Measurements from ENCODE around the gene TAMALIN. TPM values are rescaled to one million over a fixed set of nuclear protein-coding genes. Genes with fewer than 3 reads are reported as not detected.

TAMALIN gene
- total and polyA plus RNA-seq, 10 donors: 25.5 to 141 (median 45.2) TPM

DNA sequence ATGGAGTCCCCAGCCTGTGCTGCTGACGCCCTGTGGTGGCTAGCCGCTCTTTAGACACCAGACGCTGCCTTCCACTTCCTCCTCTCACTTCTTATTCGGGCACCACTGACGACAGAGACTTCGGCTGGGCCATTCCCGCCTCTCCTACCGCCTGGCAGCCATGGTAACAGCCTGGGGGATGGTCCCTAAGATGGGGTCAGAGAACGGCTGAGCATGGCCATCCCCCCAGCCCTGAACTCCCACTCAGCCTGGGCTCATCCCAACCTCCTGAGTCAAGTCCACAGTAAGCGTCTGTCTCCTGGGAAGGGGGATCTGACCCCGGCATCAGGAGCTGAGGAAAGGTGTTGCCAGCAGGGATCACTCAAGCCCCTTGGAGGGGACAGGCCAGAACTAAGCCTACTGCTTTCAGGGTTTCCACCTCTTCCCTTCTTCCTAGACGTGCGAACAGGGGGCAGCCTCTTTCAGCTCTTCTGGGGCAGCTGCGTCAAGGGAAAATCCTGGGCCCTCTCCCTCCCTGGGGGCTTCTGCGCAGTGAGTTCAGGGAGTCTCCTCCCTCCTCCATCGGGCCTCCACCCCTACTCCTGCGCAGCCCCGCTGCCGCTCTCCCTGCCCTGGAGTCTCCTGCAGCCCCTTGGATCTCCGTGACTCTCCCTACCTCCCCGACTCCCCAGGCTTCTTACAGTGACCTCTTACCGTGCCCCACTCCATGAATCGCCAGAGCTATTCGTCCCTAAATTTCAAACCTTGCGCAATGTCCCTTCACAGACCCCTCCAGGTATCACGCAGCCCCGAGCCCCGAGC lies 643 bp upstream of the TAMALIN start:
- TF ChIP-seq POLR2AphosphoS5 (IDR thresholded peaks at IDR 0.05): peak; percentile 80 to 91 (median 82)
- TF ChIP-seq, protein P1, sequence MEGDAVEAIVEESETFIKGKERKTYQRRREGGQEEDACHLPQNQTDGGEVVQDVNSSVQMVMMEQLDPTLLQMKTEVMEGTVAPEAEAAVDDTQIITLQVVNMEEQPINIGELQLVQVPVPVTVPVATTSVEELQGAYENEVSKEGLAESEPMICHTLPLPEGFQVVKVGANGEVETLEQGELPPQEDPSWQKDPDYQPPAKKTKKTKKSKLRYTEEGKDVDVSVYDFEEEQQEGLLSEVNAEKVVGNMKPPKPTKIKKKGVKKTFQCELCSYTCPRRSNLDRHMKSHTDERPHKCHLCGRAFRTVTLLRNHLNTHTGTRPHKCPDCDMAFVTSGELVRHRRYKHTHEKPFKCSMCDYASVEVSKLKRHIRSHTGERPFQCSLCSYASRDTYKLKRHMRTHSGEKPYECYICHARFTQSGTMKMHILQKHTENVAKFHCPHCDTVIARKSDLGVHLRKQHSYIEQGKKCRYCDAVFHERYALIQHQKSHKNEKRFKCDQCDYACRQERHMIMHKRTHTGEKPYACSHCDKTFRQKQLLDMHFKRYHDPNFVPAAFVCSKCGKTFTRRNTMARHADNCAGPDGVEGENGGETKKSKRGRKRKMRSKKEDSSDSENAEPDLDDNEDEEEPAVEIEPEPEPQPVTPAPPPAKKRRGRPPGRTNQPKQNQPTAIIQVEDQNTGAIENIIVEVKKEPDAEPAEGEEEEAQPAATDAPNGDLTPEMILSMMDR (IDR thresholded peaks at IDR 0.05 in 8 of 11, conservative IDR thresholded peaks at IDR 0.05 in 3 of 11): no peak
- peak overlapping the region; percentile 60 to 93 (median 72) for H3K4me3 ChIP-seq
- H3K9me3 ChIP-seq: no peaks in the 10 kb centered on the region
- peak overlapping the region in 6 of 8 donors; percentile 85 to 97 (median 92) for H3K27ac ChIP-seq
- WGBS, 5 donors: 16 to 26% (median 23%) methylated on average over 19 to 28 of the region's 28 CpGs
- intact Hi-C loops (cut with DNase I; ENCODE audit: low total_unique reads): no loop called here
- H3K27me3 ChIP-seq (replicated peaks in 1 of 7): peaks cover 0 to 28% (median 5%) of the 10 kb centered on the region in 7 donors
- H3K36me3 ChIP-seq: peaks cover 0 to 26% (median 5%) of the 10 kb centered on the region in 6 donors
- DNase-seq: peak; percentile 93
- H3K4me1 ChIP-seq: peaks cover 17 to 73% (median 58%) of the 10 kb centered on the region in 6 donors

DNA sequence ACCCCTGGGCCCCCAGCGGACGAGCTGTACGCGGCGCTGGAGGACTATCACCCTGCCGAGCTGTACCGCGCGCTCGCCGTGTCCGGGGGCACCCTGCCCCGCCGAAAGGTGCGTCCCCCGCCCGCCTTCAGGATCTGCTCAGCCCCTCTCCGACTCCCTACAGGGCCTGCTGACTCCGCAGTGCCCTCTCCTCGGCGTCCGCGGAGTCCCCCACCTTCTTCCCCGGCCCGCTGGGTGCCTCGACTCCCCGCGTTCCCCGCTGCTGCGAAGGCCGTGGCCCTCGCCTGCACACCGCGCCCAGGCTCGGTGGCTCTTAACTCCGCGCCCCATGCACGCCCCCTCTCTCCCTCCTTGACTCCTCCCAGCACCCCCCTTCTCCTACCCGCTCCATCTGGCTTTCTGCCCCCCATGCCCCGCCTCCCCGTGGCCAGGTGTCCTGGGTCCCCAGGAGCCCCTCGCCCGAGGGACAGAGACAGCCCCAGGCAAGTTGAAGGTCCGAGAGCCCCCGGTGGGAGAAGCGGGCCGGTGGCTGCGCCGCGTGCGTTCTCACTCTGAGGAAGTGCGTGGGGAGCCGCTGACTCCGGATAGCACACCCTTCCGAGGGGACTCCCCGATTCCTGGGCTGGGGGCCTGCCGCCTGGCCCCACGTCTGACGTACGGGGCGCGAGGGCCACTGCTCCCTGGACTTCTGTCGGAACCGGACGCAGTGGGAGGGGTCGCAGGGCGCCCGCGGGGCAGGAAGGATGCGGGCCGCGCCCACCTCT lies 594 bp downstream of the TAMALIN start:
- Histone ChIP-seq H3K27ac (peak overlapping the region; percentile 84 to 97 (median 91)), H3K4me3 (peak overlapping the region; percentile 60 to 93 (median 72)), H3K27me3 (replicated peaks in 1 of 7) (peaks cover 0 to 28% (median 5%) of the 10 kb centered on the region in 7 donors), H3K36me3 (peaks cover 0 to 39% (median 16%) of the 10 kb centered on the region in 6 donors), H3K9me3 (no peaks in the 10 kb centered on the region), H3K4me1 (peaks cover 20 to 85% (median 65%) of the 10 kb centered on the region in 6 donors)
- WGBS, 5 donors: 1 to 2% (median 1%) methylated on average over 28 to 72 of the region's 72 CpGs
- DNase-seq: peak; percentile 95
- intact Hi-C loops (cut with DNase I; ENCODE audit: low total_unique reads): no loop called here
- TF ChIP-seq, protein P1 (IDR thresholded peaks at IDR 0.05 in 8 of 11, conservative IDR thresholded peaks at IDR 0.05 in 3 of 11): peak in 1 of 11 experiments; percentile 7
- TF ChIP-seq POLR2AphosphoS5 (IDR thresholded peaks at IDR 0.05) (peak; percentile 90 to 92 (median 90)), POLR2A (IDR thresholded peaks at IDR 0.05) (peak; percentile 16 to 70 (median 23))

DNA sequence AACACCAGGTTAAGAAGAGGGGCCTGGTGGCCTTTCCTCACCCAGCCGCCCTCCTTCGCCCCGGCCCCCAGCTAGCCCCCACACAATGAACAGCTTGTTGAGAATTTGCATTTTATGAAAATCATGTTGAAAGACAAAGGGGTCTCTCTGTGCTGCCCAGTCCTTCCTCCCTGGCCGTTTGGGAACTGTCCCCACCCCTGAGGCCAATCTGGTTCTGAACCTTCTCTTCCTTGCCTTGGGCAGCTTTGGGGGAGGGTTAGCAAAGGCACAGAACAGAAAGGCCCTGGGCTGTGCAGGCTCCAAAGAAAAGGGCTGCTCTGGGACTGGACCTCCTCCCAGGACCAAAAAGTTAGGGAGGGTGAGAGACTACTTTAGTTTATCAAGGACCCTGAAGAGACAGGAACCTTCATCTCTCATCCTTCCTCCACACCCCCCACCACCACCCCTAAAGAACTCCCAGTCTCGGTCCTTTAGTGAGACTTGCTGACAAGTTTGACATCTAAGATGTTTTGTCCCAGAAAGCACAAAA lies 1.3 kb downstream of the TAMALIN start:
- intact Hi-C loops (cut with DNase I; ENCODE audit: low total_unique reads): no loop called here
- 27 to 39% (median 35%) methylated on average over 4 to 5 of the region's 5 CpGs for WGBS, 5 donors
- Histone ChIP-seq H3K9me3 (no peaks in the 10 kb centered on the region), H3K27ac (peak overlapping the region; percentile 84 to 97 (median 91)), H3K36me3 (peaks cover 0 to 39% (median 18%) of the 10 kb centered on the region in 6 donors), H3K4me3 (peak overlapping the region; percentile 60 to 93 (median 72)), H3K4me1 (peaks cover 20 to 85% (median 65%) of the 10 kb centered on the region in 6 donors), H3K27me3 (replicated peaks in 1 of 7) (peaks cover 0 to 28% (median 5%) of the 10 kb centered on the region in 7 donors)
- TF ChIP-seq, protein P1 (IDR thresholded peaks at IDR 0.05 in 8 of 11, conservative IDR thresholded peaks at IDR 0.05 in 3 of 11): no peak
- no peak for TF ChIP-seq POLR2AphosphoS5 (IDR thresholded peaks at IDR 0.05)
- TF ChIP-seq POLR2A (IDR thresholded peaks at IDR 0.05): no peak
- DNase-seq: no peak

All from spleen (tissue), 11 donors.